Activated naive CD4-positive, alpha-beta T cell treated with anti-CD3 and anti-CD28 coated beads, Interleukin-2, amount 50 U/mL, for 24 hours (primary cell): ENCODE data around the gene MSTN.

ENCODE experiments used
- H3K27ac Mint-ChIP-seq: one replicate; pipeline ENCODE4 v1.8.0; 2021; ENCODE audit warnings: mild to moderate bottlenecking, mixed read lengths
- H3K27me3 Mint-ChIP-seq: one replicate; pipeline ENCODE4 v1.8.0; 2021; ENCODE audit warnings: mixed read lengths
- H3K36me3 Mint-ChIP-seq: one replicate; pipeline ENCODE4 v1.8.0; 2021; ENCODE audit warnings: mixed read lengths
- H3K4me1 Mint-ChIP-seq: one replicate; pipeline ENCODE4 v1.8.0; 2021; ENCODE audit warnings: mixed read lengths
- H3K4me3 Mint-ChIP-seq: one replicate; pipeline ENCODE4 v1.8.0; 2021; ENCODE audit warnings: mild to moderate bottlenecking, mixed read lengths
- H3K9me3 Mint-ChIP-seq: one replicate; pipeline ENCODE4 v1.8.0; 2021; ENCODE audit warnings: mixed read lengths

The MSTN gene

GRCh38 chr2:190082118-190082517 lies 19.6 kb upstream of the MSTN start:
- H3K9me3 Mint-ChIP-seq: no peaks in the 10 kb centered on the region
- H3K27ac Mint-ChIP-seq: no peak overlapping the region
- H3K4me3 Mint-ChIP-seq: no peak overlapping the region
- peaks cover 15% of the 10 kb centered on the region for H3K27me3 Mint-ChIP-seq
- H3K36me3 Mint-ChIP-seq: no peaks in the 10 kb centered on the region
- H3K4me1 Mint-ChIP-seq: no peaks in the 10 kb centered on the region

- Mint-ChIP-seq H3K36me3 (no peaks in the 10 kb centered on the region), H3K9me3 (peaks cover 4% of the 10 kb centered on the region), H3K27ac (no peak overlapping the region), H3K4me1 (no peaks in the 10 kb centered on the region), H3K4me3 (no peak overlapping the region), H3K27me3 (peaks cover 15% of the 10 kb centered on the region)
These were observed 18.1 kb upstream of the MSTN start for GRCh38 chr2:190080527-190081049.

- no peak overlapping the region for H3K27ac Mint-ChIP-seq
- no peaks in the 10 kb centered on the region for H3K36me3 Mint-ChIP-seq
- H3K4me1 Mint-ChIP-seq: no peaks in the 10 kb centered on the region
- H3K9me3 Mint-ChIP-seq: peaks cover 9% of the 10 kb centered on the region
- peaks cover 15% of the 10 kb centered on the region for H3K27me3 Mint-ChIP-seq
- no peak overlapping the region for H3K4me3 Mint-ChIP-seq
These were observed 16.6 kb upstream of the MSTN start for GRCh38 chr2:190079160-190079559.

DNA sequence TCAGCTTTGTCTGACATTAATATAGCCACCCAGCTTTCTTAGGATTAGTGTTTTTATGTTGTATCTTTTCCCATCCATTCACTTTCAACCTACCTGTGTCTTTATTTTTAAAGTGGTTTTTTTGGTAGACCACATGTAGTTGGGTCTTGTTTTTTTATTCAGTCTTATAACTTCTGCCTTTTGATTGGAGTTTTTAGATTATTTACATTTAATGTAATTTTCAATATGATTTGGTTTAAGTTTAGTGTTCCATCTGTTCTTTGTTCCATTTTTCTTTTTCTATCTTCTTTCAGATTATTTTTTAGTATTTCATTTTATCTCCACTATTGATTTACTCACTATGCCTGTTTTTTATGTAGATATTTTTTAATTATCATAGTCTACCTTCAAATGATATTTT lies 13.1 kb upstream of the MSTN start:
- Mint-ChIP-seq H3K4me3 (no peak overlapping the region), H3K9me3 (peaks cover 9% of the 10 kb centered on the region), H3K36me3 (no peaks in the 10 kb centered on the region), H3K27ac (no peak overlapping the region), H3K27me3 (peaks cover 9% of the 10 kb centered on the region), H3K4me1 (no peaks in the 10 kb centered on the region)

- H3K36me3 Mint-ChIP-seq: no peaks in the 10 kb centered on the region
- no peak overlapping the region for H3K4me3 Mint-ChIP-seq
- no peaks in the 10 kb centered on the region for H3K4me1 Mint-ChIP-seq
- H3K27me3 Mint-ChIP-seq: no peaks in the 10 kb centered on the region
- no peaks in the 10 kb centered on the region for H3K9me3 Mint-ChIP-seq
- H3K27ac Mint-ChIP-seq: no peak overlapping the region
These were observed 7.6 kb upstream of the MSTN start for GRCh38 chr2:190069936-190070696.

GRCh38 chr2:190068764-190069163 lies 6.2 kb upstream of the MSTN start:
- Mint-ChIP-seq H3K4me1 (no peaks in the 10 kb centered on the region), H3K36me3 (no peaks in the 10 kb centered on the region), H3K9me3 (no peaks in the 10 kb centered on the region), H3K27me3 (no peaks in the 10 kb centered on the region), H3K27ac (no peak overlapping the region), H3K4me3 (no peak overlapping the region)

DNA sequence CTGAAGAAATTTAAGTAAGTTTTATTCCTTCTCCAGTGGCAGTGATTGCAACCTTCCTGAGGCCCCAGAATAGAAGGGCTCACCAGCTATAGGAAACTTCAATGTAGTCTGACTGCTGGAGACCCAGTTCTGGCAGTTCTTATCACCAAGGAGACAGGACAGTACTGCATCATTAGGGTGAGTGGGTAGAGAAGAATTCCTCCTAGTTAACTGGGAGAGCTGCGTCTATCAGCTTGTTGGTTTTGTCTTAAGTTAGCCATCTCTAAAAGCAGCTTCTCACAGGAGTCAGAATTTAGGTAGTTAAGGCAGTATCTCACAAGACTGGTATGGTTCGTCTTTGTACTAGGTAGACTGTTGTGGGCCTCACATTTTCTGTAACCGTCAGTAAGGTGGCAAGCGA lies 3.3 kb upstream of the MSTN start:
- H3K4me1 Mint-ChIP-seq: no peaks in the 10 kb centered on the region
- no peak overlapping the region for H3K27ac Mint-ChIP-seq
- H3K4me3 Mint-ChIP-seq: no peak overlapping the region
- H3K36me3 Mint-ChIP-seq: no peaks in the 10 kb centered on the region
- H3K27me3 Mint-ChIP-seq: no peaks in the 10 kb centered on the region
- no peaks in the 10 kb centered on the region for H3K9me3 Mint-ChIP-seq

DNA sequence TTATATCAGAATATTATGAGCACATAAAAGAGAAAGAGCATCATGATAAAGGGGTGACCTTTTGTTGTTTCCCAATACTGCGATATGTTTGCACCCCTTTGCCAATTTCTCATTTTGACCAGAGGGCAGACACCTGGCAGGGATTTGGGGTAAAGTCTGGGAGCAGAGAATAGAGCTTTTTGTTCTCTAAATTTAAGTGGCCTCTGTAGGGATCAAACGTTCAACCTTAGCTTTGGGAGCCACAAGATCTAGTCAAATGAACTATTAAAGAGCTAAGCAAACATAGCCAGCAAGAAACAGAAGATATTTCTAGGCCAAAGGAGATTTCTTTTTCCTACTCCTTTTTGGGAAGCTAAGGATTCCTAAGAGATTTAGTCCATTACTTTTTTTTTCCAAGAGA lies 1.1 kb upstream of the MSTN start:
- Mint-ChIP-seq H3K27me3 (no peaks in the 10 kb centered on the region), H3K4me3 (no peak overlapping the region), H3K4me1 (no peaks in the 10 kb centered on the region), H3K36me3 (no peaks in the 10 kb centered on the region), H3K9me3 (no peaks in the 10 kb centered on the region), H3K27ac (no peak overlapping the region)

DNA sequence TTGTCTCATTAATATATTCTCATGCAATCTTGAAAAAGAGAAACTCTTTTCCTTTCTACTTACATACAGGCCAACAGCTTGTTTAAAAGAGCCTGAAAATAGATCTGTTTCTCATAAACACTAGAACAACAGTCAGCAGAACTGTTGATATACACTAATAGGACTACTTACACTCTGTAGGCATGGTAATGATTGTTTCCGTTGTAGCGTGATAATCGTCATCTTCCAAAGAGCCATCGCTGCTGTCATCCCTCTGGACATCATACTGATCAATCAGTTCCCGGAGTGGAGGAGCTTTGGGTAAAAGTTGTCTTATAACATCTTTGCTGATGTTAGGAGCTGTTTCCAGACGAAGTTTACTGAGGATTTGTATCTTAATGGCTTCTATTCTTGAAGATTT lies 476 bp downstream of the MSTN start:
- Mint-ChIP-seq H3K4me3 (no peak overlapping the region), H3K9me3 (no peaks in the 10 kb centered on the region), H3K36me3 (no peaks in the 10 kb centered on the region), H3K27me3 (no peaks in the 10 kb centered on the region), H3K27ac (no peak overlapping the region), H3K4me1 (no peaks in the 10 kb centered on the region)

DNA sequence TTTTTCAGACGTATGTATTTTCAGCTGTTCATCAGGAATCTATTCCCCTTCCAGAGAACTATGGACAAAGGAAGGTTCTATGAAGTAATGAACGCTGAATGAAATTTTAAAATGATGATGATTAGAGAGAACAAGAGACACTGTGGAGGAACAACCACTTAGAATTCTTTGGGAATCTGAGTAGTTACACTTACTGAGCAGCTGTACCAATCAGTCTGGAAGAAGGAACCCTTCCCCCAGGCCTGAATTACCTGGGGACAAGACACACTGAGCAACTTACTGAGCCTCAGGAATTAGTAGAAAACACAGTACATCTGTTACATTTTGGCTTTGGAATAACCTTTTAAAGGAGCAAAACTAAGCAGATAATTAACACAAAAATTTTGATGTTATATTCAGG lies 1.9 kb downstream of the MSTN start:
- no peaks in the 10 kb centered on the region for H3K36me3 Mint-ChIP-seq
- no peaks in the 10 kb centered on the region for H3K4me1 Mint-ChIP-seq
- no peaks in the 10 kb centered on the region for H3K9me3 Mint-ChIP-seq
- no peak overlapping the region for H3K27ac Mint-ChIP-seq
- no peaks in the 10 kb centered on the region for H3K27me3 Mint-ChIP-seq
- no peak overlapping the region for H3K4me3 Mint-ChIP-seq

DNA sequence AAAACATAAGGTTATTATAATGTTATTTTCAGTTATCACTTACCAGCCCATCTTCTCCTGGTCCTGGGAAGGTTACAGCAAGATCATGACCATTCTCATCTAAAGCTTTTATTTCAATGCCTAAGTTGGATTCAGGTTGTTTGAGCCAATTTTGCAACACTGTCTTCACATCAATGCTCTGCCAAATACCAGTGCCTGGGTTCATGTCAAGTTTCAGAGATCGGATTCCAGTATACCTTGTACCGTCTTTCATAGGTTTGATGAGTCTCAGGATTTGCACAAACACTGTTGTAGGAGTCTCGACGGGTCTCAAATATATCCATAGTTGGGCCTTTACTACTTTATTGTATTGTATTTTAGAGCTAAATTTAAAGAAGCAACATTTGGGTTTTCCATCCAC lies 2.5 kb downstream of the MSTN start:
- Mint-ChIP-seq H3K36me3 (no peaks in the 10 kb centered on the region), H3K9me3 (no peaks in the 10 kb centered on the region), H3K27ac (no peak overlapping the region), H3K4me1 (no peaks in the 10 kb centered on the region), H3K4me3 (no peak overlapping the region), H3K27me3 (no peaks in the 10 kb centered on the region)

GRCh38 chr2:190053426-190053825 lies 9.1 kb downstream of the MSTN start:
- Mint-ChIP-seq H3K27ac (no peak overlapping the region), H3K4me1 (no peaks in the 10 kb centered on the region), H3K9me3 (no peaks in the 10 kb centered on the region), H3K4me3 (no peak overlapping the region), H3K27me3 (no peaks in the 10 kb centered on the region), H3K36me3 (no peaks in the 10 kb centered on the region)

- H3K4me3 Mint-ChIP-seq: no peak overlapping the region
- no peaks in the 10 kb centered on the region for H3K9me3 Mint-ChIP-seq
- no peak overlapping the region for H3K27ac Mint-ChIP-seq
- H3K27me3 Mint-ChIP-seq: no peaks in the 10 kb centered on the region
- H3K36me3 Mint-ChIP-seq: no peaks in the 10 kb centered on the region
- H3K4me1 Mint-ChIP-seq: no peaks in the 10 kb centered on the region
These were observed 10.2 kb downstream of the MSTN start for GRCh38 chr2:190052307-190052706.

DNA sequence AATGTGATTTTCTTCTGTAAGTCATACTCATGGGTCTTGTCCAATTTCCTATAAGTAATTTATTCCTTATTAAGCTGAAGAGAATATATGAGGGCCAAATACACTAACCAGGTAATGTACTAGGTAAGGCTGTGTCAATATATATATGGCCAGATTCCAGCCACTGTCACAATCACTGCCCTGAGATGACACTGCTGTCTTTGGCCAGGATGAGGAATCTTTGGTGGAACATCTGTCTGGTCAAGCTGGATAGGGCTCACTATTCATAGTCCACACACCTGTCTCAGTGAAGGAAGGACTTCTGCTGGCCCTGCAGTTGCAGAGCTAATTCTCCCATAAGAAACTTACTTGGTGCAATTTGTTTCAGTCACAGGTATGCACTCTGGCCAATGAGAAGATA lies 11.3 kb downstream of the MSTN start:
- no peaks in the 10 kb centered on the region for H3K4me1 Mint-ChIP-seq
- no peak overlapping the region for H3K4me3 Mint-ChIP-seq
- peaks cover 4% of the 10 kb centered on the region for H3K27me3 Mint-ChIP-seq
- no peaks in the 10 kb centered on the region for H3K9me3 Mint-ChIP-seq
- no peaks in the 10 kb centered on the region for H3K36me3 Mint-ChIP-seq
- H3K27ac Mint-ChIP-seq: no peak overlapping the region

DNA sequence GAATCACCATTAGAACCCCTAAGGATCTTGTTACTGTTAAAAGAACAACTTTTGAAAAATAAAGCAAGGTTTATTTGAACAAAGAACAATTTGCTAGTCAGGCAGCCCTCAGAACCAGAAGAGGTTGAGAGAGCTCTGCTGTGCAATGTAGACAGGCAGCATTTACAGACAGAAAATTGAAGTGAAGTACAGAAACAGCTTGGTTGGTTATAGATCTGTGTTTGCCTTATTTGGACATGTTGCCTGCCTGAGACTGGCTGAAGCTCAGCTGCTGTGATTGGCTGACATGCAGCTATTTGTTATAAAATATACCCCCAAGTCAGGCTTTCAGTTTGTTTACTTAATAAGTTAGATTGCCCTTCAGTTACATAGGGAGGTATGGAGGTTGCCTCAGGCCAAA lies 12.5 kb downstream of the MSTN start:
- no peaks in the 10 kb centered on the region for H3K36me3 Mint-ChIP-seq
- H3K27me3 Mint-ChIP-seq: peaks cover 4% of the 10 kb centered on the region
- no peaks in the 10 kb centered on the region for H3K4me1 Mint-ChIP-seq
- H3K4me3 Mint-ChIP-seq: no peak overlapping the region
- no peaks in the 10 kb centered on the region for H3K9me3 Mint-ChIP-seq
- H3K27ac Mint-ChIP-seq: no peak overlapping the region

GRCh38 chr2:190044866-190045265 lies 17.7 kb downstream of the MSTN start:
- no peaks in the 10 kb centered on the region for H3K9me3 Mint-ChIP-seq

DNA sequence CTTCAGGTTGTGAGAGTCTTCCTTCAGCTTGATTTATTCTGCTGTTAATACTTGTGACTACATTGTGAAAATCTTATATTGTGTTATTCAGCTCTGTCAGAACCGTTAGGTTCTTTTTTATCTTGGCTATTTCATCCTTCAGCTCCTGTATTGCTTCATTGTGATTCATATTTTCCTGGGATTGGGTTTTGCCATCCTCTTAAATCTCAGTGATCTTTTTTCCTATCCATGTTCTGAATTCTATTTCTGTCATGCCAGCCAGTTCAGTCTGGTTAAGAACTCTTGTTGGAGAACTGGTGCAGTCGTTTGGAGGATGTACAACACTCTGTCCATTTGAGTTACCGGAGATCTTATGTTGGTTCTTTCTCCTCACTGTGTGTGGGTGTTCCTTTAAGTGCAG lies 19.1 kb downstream of the MSTN start:
- Mint-ChIP-seq H3K36me3 (no peaks in the 10 kb centered on the region), H3K27ac (no peak overlapping the region), H3K27me3 (peaks cover 15% of the 10 kb centered on the region), H3K4me1 (no peaks in the 10 kb centered on the region), H3K9me3 (no peaks in the 10 kb centered on the region), H3K4me3 (no peak overlapping the region)

More at GRCh38 chr2:190044866-190045265, 17.7 kb downstream of the MSTN start:
- H3K27me3 Mint-ChIP-seq: peaks cover 15% of the 10 kb centered on the region
- H3K27ac Mint-ChIP-seq: no peak overlapping the region
- H3K4me3 Mint-ChIP-seq: no peak overlapping the region
- no peaks in the 10 kb centered on the region for H3K36me3 Mint-ChIP-seq
- H3K4me1 Mint-ChIP-seq: no peaks in the 10 kb centered on the region
